Stomach smooth muscle (tissue), 2 donors: ENCODE data around the gene FAM219A.

Source experiments
- H3K27ac ChIP-seq: one replicate; pipeline ENCODE4 v1.7.0; 2013; ENCODE audit warnings: mild to moderate bottlenecking, low read length, inconsistent platforms
- H3K27me3 ChIP-seq, 2 donors: one replicate each; pipeline ENCODE4 v1.7.0; 2013; ENCODE audit warnings: low read length in 2 of 2; ENCODE audit not compliant: insufficient read depth in 2 of 2, control insufficient read depth in 1 of 2
- H3K36me3 ChIP-seq, 2 donors: one replicate each; pipeline ENCODE4 v1.7.0; 2013; ENCODE audit warnings: low read length in 2 of 2; ENCODE audit not compliant: control insufficient read depth in 2 of 2, insufficient read depth in 2 of 2
- H3K4me1 ChIP-seq: one replicate; pipeline ENCODE4 v1.7.0; 2013; ENCODE audit warnings: low read length; ENCODE audit not compliant: control insufficient read depth, insufficient read depth
- H3K4me3 ChIP-seq, 2 donors: one replicate each; pipeline ENCODE4 v1.7.0; 2013; ENCODE audit warnings: low read length in 2 of 2
- H3K9ac ChIP-seq, 2 donors: one replicate each; pipeline ENCODE4 v1.7.0; 2013; ENCODE audit warnings: low read length in 2 of 2, mild to moderate bottlenecking in 1 of 2
- H3K9me3 ChIP-seq, 2 donors: one replicate each; pipeline ENCODE4 v1.7.0; 2013; ENCODE audit warnings: low read length in 2 of 2; ENCODE audit not compliant: control insufficient read depth in 2 of 2
- donor health status: healthy.
- donor health status: Pancreatic carcinoma.

Gene FAM219A

GRCh38 chr9:34428325-34428958 is 29.9 kb downstream of the FAM219A start:
- peaks cover 22% of the 10 kb centered on the region for H3K4me1 ChIP-seq
- no peak overlapping the region for H3K9ac ChIP-seq
- peaks cover 0 to 2% of the 10 kb centered on the region in 2 donors for H3K36me3 ChIP-seq
- H3K27me3 ChIP-seq: no peaks in the 10 kb centered on the region
- no peak overlapping the region for H3K4me3 ChIP-seq
- H3K27ac ChIP-seq: no peak overlapping the region
- no peaks in the 10 kb centered on the region for H3K9me3 ChIP-seq

GRCh38 chr9:34426347-34427074 is 31.9 kb downstream of the FAM219A start:
- Histone ChIP-seq H3K9me3 (no peaks in the 10 kb centered on the region), H3K27ac (no peak overlapping the region), H3K36me3 (peaks cover 0 to 2% of the 10 kb centered on the region in 2 donors), H3K4me1 (peaks cover 22% of the 10 kb centered on the region), H3K27me3 (no peaks in the 10 kb centered on the region), H3K4me3 (no peak overlapping the region), H3K9ac (no peak overlapping the region)

- H3K27me3 ChIP-seq: no peaks in the 10 kb centered on the region
- no peak overlapping the region for H3K27ac ChIP-seq
- no peaks in the 10 kb centered on the region for H3K4me1 ChIP-seq
- no peak overlapping the region for H3K9ac ChIP-seq
- no peak overlapping the region for H3K4me3 ChIP-seq
- peaks cover 0 to 6% of the 10 kb centered on the region in 2 donors for H3K36me3 ChIP-seq
- no peaks in the 10 kb centered on the region for H3K9me3 ChIP-seq
Measured at GRCh38 chr9:34419716-34420504, 38.5 kb downstream of the FAM219A start.

- H3K27ac ChIP-seq: no peak overlapping the region
Measured at GRCh38 chr9:34417734-34418133, 40.6 kb downstream of the FAM219A start.

GRCh38 chr9:34413231-34413852 is 45.0 kb downstream of the FAM219A start:
- no peaks in the 10 kb centered on the region for H3K9me3 ChIP-seq
- H3K4me1 ChIP-seq: no peaks in the 10 kb centered on the region

More at GRCh38 chr9:34417734-34418133, 40.6 kb downstream of the FAM219A start:
- no peak overlapping the region for H3K9ac ChIP-seq
- H3K4me3 ChIP-seq: no peak overlapping the region
- no peaks in the 10 kb centered on the region for H3K9me3 ChIP-seq
- H3K36me3 ChIP-seq: peaks cover 0 to 6% of the 10 kb centered on the region in 2 donors
- no peaks in the 10 kb centered on the region for H3K4me1 ChIP-seq
- H3K27me3 ChIP-seq: no peaks in the 10 kb centered on the region

GRCh38 chr9:34412336-34412735 is 46.0 kb downstream of the FAM219A start:
- Histone ChIP-seq H3K27ac (no peak overlapping the region), H3K4me1 (no peaks in the 10 kb centered on the region), H3K27me3 (no peaks in the 10 kb centered on the region), H3K4me3 (no peak overlapping the region), H3K36me3 (peaks cover 0 to 6% of the 10 kb centered on the region in 2 donors), H3K9ac (no peak overlapping the region), H3K9me3 (no peaks in the 10 kb centered on the region)

More at GRCh38 chr9:34413231-34413852, 45.0 kb downstream of the FAM219A start:
- H3K27ac ChIP-seq: no peak overlapping the region
- no peak overlapping the region for H3K4me3 ChIP-seq
- H3K36me3 ChIP-seq: peaks cover 0 to 4% of the 10 kb centered on the region in 2 donors
- H3K9ac ChIP-seq: no peak overlapping the region
- no peaks in the 10 kb centered on the region for H3K27me3 ChIP-seq

- H3K4me1 ChIP-seq: no peaks in the 10 kb centered on the region
- H3K9me3 ChIP-seq: no peaks in the 10 kb centered on the region
- H3K27ac ChIP-seq: no peak overlapping the region
- H3K27me3 ChIP-seq: no peaks in the 10 kb centered on the region
- peaks cover 7 to 12% of the 10 kb centered on the region in 2 donors for H3K36me3 ChIP-seq
- H3K9ac ChIP-seq: no peak overlapping the region
- H3K4me3 ChIP-seq: no peak overlapping the region
Measured at GRCh38 chr9:34409154-34409553, 49.2 kb downstream of the FAM219A start.

GRCh38 chr9:34408173-34408572 is 50.2 kb downstream of the FAM219A start:
- H3K9me3 ChIP-seq: no peaks in the 10 kb centered on the region
- no peak overlapping the region for H3K9ac ChIP-seq
- H3K36me3 ChIP-seq: peaks cover 7 to 15% of the 10 kb centered on the region in 2 donors
- peaks cover 3% of the 10 kb centered on the region for H3K4me1 ChIP-seq
- H3K27me3 ChIP-seq: no peaks in the 10 kb centered on the region
- no peak overlapping the region for H3K4me3 ChIP-seq
- H3K27ac ChIP-seq: no peak overlapping the region

GRCh38 chr9:34406219-34406618 is 52.2 kb downstream of the FAM219A start:
- Histone ChIP-seq H3K27ac (no peak overlapping the region), H3K9ac (no peak overlapping the region), H3K4me1 (peaks cover 3% of the 10 kb centered on the region), H3K4me3 (no peak overlapping the region), H3K9me3 (no peaks in the 10 kb centered on the region), H3K36me3 (peaks cover 16 to 24% of the 10 kb centered on the region in 2 donors), H3K27me3 (no peaks in the 10 kb centered on the region)

GRCh38 chr9:34405719-34406118 is 52.7 kb downstream of the FAM219A start:
- Histone ChIP-seq H3K9ac (no peak overlapping the region), H3K27ac (no peak overlapping the region), H3K4me1 (peaks cover 3% of the 10 kb centered on the region), H3K27me3 (no peaks in the 10 kb centered on the region), H3K4me3 (no peak overlapping the region), H3K9me3 (no peaks in the 10 kb centered on the region), H3K36me3 (peaks cover 17 to 26% of the 10 kb centered on the region in 2 donors)
